Dendritic cell treated with granulocyte-macrophage colony-stimulating factor and Interleukin-4, amounts not matched to agents 40 ng/mL and 50 ng/mL, for 4 days (primary cell): Measurements from ENCODE around the gene CARMIL1.

Experiments used
- H3K27ac Mint-ChIP-seq: one replicate; pipeline ENCODE4 v1.8.0; 2022; ENCODE audit warnings: mild to moderate bottlenecking, mixed read lengths
- H3K27me3 Mint-ChIP-seq: one replicate; pipeline ENCODE4 v1.8.0; 2022; ENCODE audit warnings: mild to moderate bottlenecking, mixed read lengths
- H3K36me3 Mint-ChIP-seq: one replicate; pipeline ENCODE4 v1.8.0; 2022; ENCODE audit warnings: low read depth, mixed read lengths
- H3K4me1 Mint-ChIP-seq: one replicate; pipeline ENCODE4 v1.8.0; 2022; ENCODE audit warnings: low read depth, mixed read lengths
- H3K4me3 Mint-ChIP-seq: one replicate; pipeline ENCODE4 v1.8.0; 2022; ENCODE audit warnings: mild to moderate bottlenecking, moderate library complexity, mixed read lengths
- H3K9me3 Mint-ChIP-seq: one replicate; pipeline ENCODE4 v1.8.0; 2022; ENCODE audit warnings: mixed read lengths
- intact Hi-C: fragments of 100-400 bp; cut with micrococcal nuclease; formaldehyde crosslinking; loops from one replicate; pipeline ENCODE4 v1.15.0; 2022

CARMIL1 gene

GRCh38 chr6:25620391-25620790 is 341.2 kb downstream of the CARMIL1 start:
- H3K4me1 Mint-ChIP-seq: peaks cover 9% of the 10 kb centered on the region

GRCh38 chr6:25623065-25623464 is 343.9 kb downstream of the CARMIL1 start:
- Mint-ChIP-seq H3K9me3 (no peaks in the 10 kb centered on the region), H3K27ac (no peak overlapping the region), H3K4me1 (peaks cover 9% of the 10 kb centered on the region), H3K27me3 (peaks cover 6% of the 10 kb centered on the region), H3K36me3 (no peaks in the 10 kb centered on the region), H3K4me3 (no peak overlapping the region)
- intact Hi-C loops: no loop called here

More at GRCh38 chr6:25620391-25620790, 341.2 kb downstream of the CARMIL1 start:
- Mint-ChIP-seq H3K27me3 (peaks cover 5% of the 10 kb centered on the region), H3K4me3 (no peak overlapping the region), H3K9me3 (no peaks in the 10 kb centered on the region), H3K36me3 (no peaks in the 10 kb centered on the region), H3K27ac (no peak overlapping the region)
- intact Hi-C loops: no loop called here

DNA sequence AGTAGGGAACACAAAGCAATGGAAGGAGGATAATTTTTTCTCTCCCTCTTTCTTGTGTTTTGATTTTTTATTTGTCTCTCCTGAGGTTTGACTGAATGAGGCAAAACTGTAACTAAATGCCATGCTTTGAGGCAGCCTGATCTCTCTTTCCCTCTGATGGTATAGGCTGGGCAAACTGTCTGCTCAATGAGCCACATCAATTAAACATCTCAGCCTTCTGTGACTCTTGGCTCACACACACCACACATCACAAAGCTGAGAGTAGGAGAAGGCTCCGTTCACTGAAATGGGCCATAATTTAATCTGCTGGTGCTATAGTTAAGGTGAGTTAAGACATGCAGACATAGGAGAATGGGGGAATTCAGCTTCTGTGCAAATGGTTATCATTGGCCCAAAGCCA is 344.7 kb downstream of the CARMIL1 start:
- no peak overlapping the region for H3K4me3 Mint-ChIP-seq
- no peaks in the 10 kb centered on the region for H3K36me3 Mint-ChIP-seq
- H3K27ac Mint-ChIP-seq: no peak overlapping the region
- peaks cover 7% of the 10 kb centered on the region for H3K4me1 Mint-ChIP-seq
- peaks cover 6% of the 10 kb centered on the region for H3K27me3 Mint-ChIP-seq
- intact Hi-C loops: no loop called here
- H3K9me3 Mint-ChIP-seq: no peaks in the 10 kb centered on the region

DNA sequence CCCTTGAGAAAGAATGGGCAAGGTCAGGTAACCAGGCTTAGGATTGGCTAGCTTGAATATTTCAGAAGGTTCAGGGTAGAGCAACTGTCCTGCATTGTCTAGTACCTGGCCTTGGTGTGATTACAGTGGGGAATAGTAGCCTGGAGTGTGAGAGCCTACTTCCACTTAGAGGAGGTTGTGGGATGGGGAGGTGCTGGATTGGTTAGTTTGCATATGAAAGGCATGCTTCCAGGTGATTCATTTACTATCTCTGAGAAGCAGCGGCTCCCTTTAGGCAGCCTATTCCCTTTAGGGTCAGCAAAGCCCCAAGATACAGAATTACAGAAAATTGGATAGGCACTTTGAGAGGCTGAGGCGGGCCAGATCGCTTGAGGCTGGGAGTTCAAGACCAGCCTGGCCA is 347.8 kb downstream of the CARMIL1 start:
- no peaks in the 10 kb centered on the region for H3K9me3 Mint-ChIP-seq
- H3K4me3 Mint-ChIP-seq: no peak overlapping the region
- no peaks in the 10 kb centered on the region for H3K4me1 Mint-ChIP-seq
- H3K27ac Mint-ChIP-seq: no peak overlapping the region
- intact Hi-C loops: no loop called here
- peaks cover 9% of the 10 kb centered on the region for H3K27me3 Mint-ChIP-seq
- no peaks in the 10 kb centered on the region for H3K36me3 Mint-ChIP-seq

- Mint-ChIP-seq H3K27me3 (peaks cover 10% of the 10 kb centered on the region), H3K36me3 (no peaks in the 10 kb centered on the region), H3K4me3 (no peak overlapping the region), H3K9me3 (no peaks in the 10 kb centered on the region), H3K27ac (no peak overlapping the region), H3K4me1 (no peaks in the 10 kb centered on the region)
- intact Hi-C loops: no loop called here
These were observed 349.5 kb downstream of the CARMIL1 start for GRCh38 chr6:25628471-25629197.

- intact Hi-C loops: no loop called here
- no peaks in the 10 kb centered on the region for H3K4me1 Mint-ChIP-seq
- H3K4me3 Mint-ChIP-seq: no peak overlapping the region
- no peaks in the 10 kb centered on the region for H3K36me3 Mint-ChIP-seq
- no peaks in the 10 kb centered on the region for H3K9me3 Mint-ChIP-seq
- H3K27me3 Mint-ChIP-seq: peaks cover 10% of the 10 kb centered on the region
- no peak overlapping the region for H3K27ac Mint-ChIP-seq
These were observed 350.0 kb downstream of the CARMIL1 start for GRCh38 chr6:25629198-25629576.

- H3K27ac Mint-ChIP-seq: no peak overlapping the region
- H3K4me1 Mint-ChIP-seq: no peaks in the 10 kb centered on the region
- intact Hi-C loops: no loop called here
- H3K27me3 Mint-ChIP-seq: peaks cover 10% of the 10 kb centered on the region
- H3K36me3 Mint-ChIP-seq: no peaks in the 10 kb centered on the region
- H3K9me3 Mint-ChIP-seq: no peaks in the 10 kb centered on the region
- no peak overlapping the region for H3K4me3 Mint-ChIP-seq
These were observed 351.5 kb downstream of the CARMIL1 start for GRCh38 chr6:25630508-25631278.

- H3K4me1 Mint-ChIP-seq: no peaks in the 10 kb centered on the region
- H3K27me3 Mint-ChIP-seq: peaks cover 9% of the 10 kb centered on the region
- no peaks in the 10 kb centered on the region for H3K9me3 Mint-ChIP-seq
- no peak overlapping the region for H3K27ac Mint-ChIP-seq
- H3K36me3 Mint-ChIP-seq: no peaks in the 10 kb centered on the region
- H3K4me3 Mint-ChIP-seq: no peak overlapping the region
- intact Hi-C loops: no loop called here
These were observed 356.7 kb downstream of the CARMIL1 start for GRCh38 chr6:25635886-25636317.

DNA sequence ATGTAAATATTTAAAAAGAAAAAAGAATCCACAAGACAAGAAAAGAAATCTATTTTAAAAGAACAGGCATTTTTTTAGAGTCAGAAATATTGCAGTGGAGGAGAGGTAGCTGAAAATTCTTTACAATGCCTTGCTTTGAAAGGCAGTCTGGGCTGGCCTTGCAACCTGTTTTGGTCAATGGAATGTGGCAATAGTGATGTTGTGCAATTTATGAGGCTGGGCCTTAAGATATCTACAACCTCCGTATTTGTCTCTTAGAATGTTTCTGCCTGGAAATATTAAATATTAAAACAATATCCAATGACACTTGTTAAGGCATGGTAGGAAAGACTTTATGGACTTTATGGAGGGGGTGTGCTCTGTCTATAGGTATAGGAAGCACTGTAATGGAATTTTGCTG is 358.0 kb downstream of the CARMIL1 start:
- Mint-ChIP-seq H3K9me3 (no peaks in the 10 kb centered on the region), H3K4me3 (no peak overlapping the region), H3K36me3 (no peaks in the 10 kb centered on the region), H3K27me3 (peaks cover 10% of the 10 kb centered on the region), H3K4me1 (no peaks in the 10 kb centered on the region), H3K27ac (no peak overlapping the region)
- intact Hi-C loops: no loop called here

DNA sequence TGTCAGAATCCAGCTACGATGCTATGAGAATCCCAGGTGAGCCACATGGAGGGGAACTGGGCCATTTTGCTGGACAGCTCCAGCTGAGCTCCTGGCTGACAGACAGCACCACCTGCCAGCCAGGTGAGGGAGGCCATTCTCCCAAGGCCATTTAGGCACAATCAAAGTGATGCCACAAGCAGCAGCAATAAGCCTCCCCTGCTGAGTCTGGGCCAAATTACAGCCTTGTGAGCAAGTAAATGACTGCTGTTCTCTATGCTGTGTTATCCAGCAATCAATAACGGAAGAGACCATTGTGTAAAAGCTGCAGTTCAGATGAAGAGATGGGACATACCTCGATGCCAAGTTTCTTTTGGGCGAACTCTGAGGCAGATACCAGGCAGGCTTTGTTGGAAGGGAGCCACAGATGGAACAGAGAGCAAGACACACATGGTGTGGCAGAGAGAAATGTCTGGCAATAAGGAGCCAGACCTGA is 358.8 kb downstream of the CARMIL1 start:
- no peak overlapping the region for H3K27ac Mint-ChIP-seq
- H3K9me3 Mint-ChIP-seq: no peaks in the 10 kb centered on the region
- peaks cover 13% of the 10 kb centered on the region for H3K27me3 Mint-ChIP-seq
- no peak overlapping the region for H3K4me3 Mint-ChIP-seq
- intact Hi-C loops: no loop called here
- no peaks in the 10 kb centered on the region for H3K36me3 Mint-ChIP-seq
- no peaks in the 10 kb centered on the region for H3K4me1 Mint-ChIP-seq

DNA sequence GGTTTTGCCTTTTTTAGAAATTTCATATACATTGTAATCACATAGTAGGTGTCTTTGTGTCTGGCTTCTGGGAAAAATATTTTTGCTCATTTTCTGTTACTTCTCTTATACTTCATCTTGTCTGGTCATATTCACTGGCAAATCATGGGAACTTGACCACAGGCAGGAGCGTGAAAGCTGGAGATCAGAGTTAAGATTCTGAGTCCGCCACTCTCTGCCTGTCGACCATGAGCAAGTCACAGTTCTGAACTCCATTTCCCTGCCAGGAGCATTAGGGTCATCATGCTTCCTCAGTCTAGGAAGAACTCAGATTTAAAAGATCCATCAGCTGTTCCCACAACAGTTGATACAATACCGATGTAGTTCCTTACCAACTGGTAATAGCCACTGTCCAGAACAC is 360.5 kb downstream of the CARMIL1 start:
- Mint-ChIP-seq H3K4me3 (no peak overlapping the region), H3K27ac (no peak overlapping the region), H3K27me3 (peaks cover 17% of the 10 kb centered on the region), H3K4me1 (no peaks in the 10 kb centered on the region), H3K36me3 (no peaks in the 10 kb centered on the region), H3K9me3 (no peaks in the 10 kb centered on the region)
- intact Hi-C loops: no loop called here

- H3K27ac Mint-ChIP-seq: no peak overlapping the region
- H3K4me1 Mint-ChIP-seq: no peaks in the 10 kb centered on the region
- peaks cover 19% of the 10 kb centered on the region for H3K27me3 Mint-ChIP-seq
- H3K4me3 Mint-ChIP-seq: no peak overlapping the region
- no peaks in the 10 kb centered on the region for H3K36me3 Mint-ChIP-seq
- H3K9me3 Mint-ChIP-seq: no peaks in the 10 kb centered on the region
- intact Hi-C loops: no loop called here
These were observed 361.3 kb downstream of the CARMIL1 start for GRCh38 chr6:25640446-25640845.

GRCh38 chr6:25640891-25641290 is 361.7 kb downstream of the CARMIL1 start:
- H3K4me1 Mint-ChIP-seq: no peaks in the 10 kb centered on the region
- intact Hi-C loops: no loop called here
- no peak overlapping the region for H3K4me3 Mint-ChIP-seq
- peaks cover 23% of the 10 kb centered on the region for H3K27me3 Mint-ChIP-seq
- H3K9me3 Mint-ChIP-seq: no peaks in the 10 kb centered on the region
- no peaks in the 10 kb centered on the region for H3K36me3 Mint-ChIP-seq
- no peak overlapping the region for H3K27ac Mint-ChIP-seq

DNA sequence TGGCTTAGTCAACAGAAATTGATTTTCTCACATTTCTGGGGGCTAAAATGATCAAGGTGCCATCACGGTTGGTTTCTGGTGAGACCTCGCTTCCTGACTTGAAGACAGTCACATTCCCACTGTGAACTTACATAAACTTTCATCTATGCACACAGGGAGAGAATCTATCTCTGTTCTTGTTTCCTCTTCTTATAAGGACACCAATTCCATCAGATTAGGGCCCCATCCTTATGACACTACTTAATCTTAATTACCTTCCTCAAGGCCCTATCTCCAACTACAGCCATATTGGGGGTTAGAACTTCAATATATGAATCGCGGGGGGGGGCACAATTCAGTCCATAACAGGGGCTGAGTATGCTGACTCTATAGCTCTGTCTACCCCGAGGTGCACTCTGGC is 362.2 kb downstream of the CARMIL1 start:
- no peaks in the 10 kb centered on the region for H3K36me3 Mint-ChIP-seq
- no peak overlapping the region for H3K4me3 Mint-ChIP-seq
- H3K27ac Mint-ChIP-seq: no peak overlapping the region
- intact Hi-C loops: no loop called here
- H3K9me3 Mint-ChIP-seq: no peaks in the 10 kb centered on the region
- H3K4me1 Mint-ChIP-seq: no peaks in the 10 kb centered on the region
- H3K27me3 Mint-ChIP-seq: peaks cover 27% of the 10 kb centered on the region
